D721Med (cell line): ENCODE data around the gene INHA.

Experiments used
- DNase-seq: peaks from one replicate; pipeline ENCODE4 v3.0.0; 2011; ENCODE audit warnings: low spot score; ENCODE audit not compliant: insufficient read length
- FAIRE-seq: peaks from 2 replicates; lab custom pipeline; 2011; peaks lifted over from hg19 to GRCh38; lab: Jason Lieb, UNC
- CTCF ChIP-seq: IDR thresholded peaks from 2 replicates; pipeline ENCODE4 v1.5.1; 2012; ENCODE audit warnings: mild to moderate bottlenecking, control low read depth; ENCODE audit not compliant: insufficient read depth; ENCODE audit errors: missing control alignments

The INHA gene

GRCh38 chr2:219620546-219620945, 48.4 kb downstream of the INHA start:
- DNase-seq, result no peak
- no peak for TF ChIP-seq CTCF
- FAIRE-seq, result no peak

- no peak for DNase-seq
- no peak for TF ChIP-seq CTCF
- FAIRE-seq, result no peak
These were observed 49.8 kb downstream of the INHA start for GRCh38 chr2:219621935-219622334.

- DNase-seq (no peak), FAIRE-seq (no peak)
- TF ChIP-seq CTCF, result no peak
These were observed 50.4 kb downstream of the INHA start for GRCh38 chr2:219622472-219622871.

GRCh38 chr2:219624565-219624964, 52.5 kb downstream of the INHA start:
- no peak for DNase-seq
- FAIRE-seq, result no peak
- no peak for TF ChIP-seq CTCF

GRCh38 chr2:219625179-219625578, 53.1 kb downstream of the INHA start:
- no peak for TF ChIP-seq CTCF
- no peak for DNase-seq
- no peak for FAIRE-seq
